ENCODE results near the gene JAM3. TPM values are rescaled to one million over a fixed set of nuclear protein-coding genes. Genes with fewer than 3 reads are reported as not detected.

JAM3 gene
- total and polyA plus RNA-seq, 9 of the 15 experiments (the other 6 are each of a cell fraction or from before 2014, with no cell fraction given) = 0.22 to 0.76 (median 0.40) TPM

GRCh38 chr11:134071766-134072402, 3.0 kb downstream of the JAM3 start:
- Histone ChIP-seq H3K4me2 (ENCODE audit: insufficient read depth, low read length) (no peak overlapping the region), H3K4me3 (no peak overlapping the region), H4K20me1 (replicated peaks; ENCODE audit: control insufficient read depth, insufficient read depth, low read length) (no peaks in the 10 kb centered on the region), H3K4me1 (replicated peaks in 1 of 2; ENCODE audit: control insufficient read depth in 2 of 2, insufficient read depth in 2 of 2, low read length in 2 of 2) (peaks cover 0 to 10% of the 10 kb centered on the region in 2 experiments; a peak in 2 of 5 replicates), H3K9me1 (ENCODE audit: control insufficient read depth, insufficient read depth, low read length) (no peaks in the 10 kb centered on the region), H3K36me3 (ENCODE audit: control insufficient read depth, insufficient read depth, low read length) (no peaks in the 10 kb centered on the region), H3K27me3 (ENCODE audit: control insufficient read depth in 2 of 2, insufficient read depth in 2 of 2, low read length in 2 of 2) (peaks cover 6 to 17% of the 10 kb centered on the region in 2 experiments), H3K27ac (ENCODE audit: extremely low read depth, low read depth, low read length) (no peak overlapping the region), H2AFZ (ENCODE audit: low read depth, low read length) (no peak overlapping the region), H3K79me2 (ENCODE audit: control insufficient read depth, insufficient read depth, low read length) (no peaks in the 10 kb centered on the region), H3K9me3 (replicated peaks; ENCODE audit: control insufficient read depth, insufficient read depth, low read depth, low read length) (no peaks in the 10 kb centered on the region), H3K9ac (ENCODE audit: insufficient read depth in 1 of 2, low read depth in 2 of 2, low read length in 2 of 2) (no peak overlapping the region)
- 5% methylated on average over 3 of the region's 3 CpGs for WGBS (ENCODE audit: insufficient coverage, low coverage, missing lambda C conversion rate)
- ChIA-PET CTCF (ENCODE audit: low intra/inter-chr PET ratio) (no interaction called here), POLR2A (interaction anchor here (1.0 to 1.2 kb wide), 2 partner anchors 9 to 15 kb away, joined by 4 read pairs; no protein-coding TSS in a partner anchor)
- in situ Hi-C loops (cut with MboI) = no loop called here
- TF ChIP-seq ZBTB11 (CRISPR knock-in tag; IDR thresholded peaks at IDR 0.05) (no peak), MTA2 (IDR thresholded peaks at IDR 0.05; ENCODE audit: low read depth) (no peak), RBBP5 (IDR thresholded peaks at IDR 0.05; ENCODE audit: borderline replicate concordance, insufficient read depth, low read length, poor library complexity, severe bottlenecking) (no peak), E2F3 (CRISPR knock-in tag; IDR thresholded peaks at IDR 0.05) (no peak), GMEB1 (CRISPR knock-in tag; IDR thresholded peaks at IDR 0.05) (no peak), ATF6 (CRISPR knock-in tag; IDR thresholded peaks at IDR 0.05) (no peak), MAZ (CRISPR knock-in tag; conservative IDR thresholded peaks at IDR 0.05 in 1 of 2, IDR thresholded peaks at IDR 0.05 in 1 of 2) (no peak)
- no peak for FAIRE-seq
- ATAC-seq = no peak
- no peak for DNase-seq (ENCODE audit: extremely low read depth in 1 of 4, low spot score in 3 of 4)
- no TSS peak for BruUV-seq (replicated peaks)
- intact Hi-C loops (cut with micrococcal nuclease) = no loop called here
